IPS-NIHi7 (cell line): Measurements from ENCODE around the gene EIF4G1.

Experiments
- DNase-seq: peaks from one replicate; pipeline ENCODE4 v3.0.0; 2012; ENCODE audit warnings: mixed read lengths; ENCODE audit errors: extremely low spot score

EIF4G1 gene

GRCh38 chr3:184384342-184384741 is 69.9 kb downstream of the EIF4G1 start:
- DNase-seq = no peak
